Suppressor macrophage (primary cell): ENCODE measurements around the gene ST6GAL1.

Experiments used
- DNase-seq, 4 experiments: peaks; one replicate each; pipeline ENCODE4 v3.0.0-alpha.2; 2020 to 2022

The ST6GAL1 gene

DNA sequence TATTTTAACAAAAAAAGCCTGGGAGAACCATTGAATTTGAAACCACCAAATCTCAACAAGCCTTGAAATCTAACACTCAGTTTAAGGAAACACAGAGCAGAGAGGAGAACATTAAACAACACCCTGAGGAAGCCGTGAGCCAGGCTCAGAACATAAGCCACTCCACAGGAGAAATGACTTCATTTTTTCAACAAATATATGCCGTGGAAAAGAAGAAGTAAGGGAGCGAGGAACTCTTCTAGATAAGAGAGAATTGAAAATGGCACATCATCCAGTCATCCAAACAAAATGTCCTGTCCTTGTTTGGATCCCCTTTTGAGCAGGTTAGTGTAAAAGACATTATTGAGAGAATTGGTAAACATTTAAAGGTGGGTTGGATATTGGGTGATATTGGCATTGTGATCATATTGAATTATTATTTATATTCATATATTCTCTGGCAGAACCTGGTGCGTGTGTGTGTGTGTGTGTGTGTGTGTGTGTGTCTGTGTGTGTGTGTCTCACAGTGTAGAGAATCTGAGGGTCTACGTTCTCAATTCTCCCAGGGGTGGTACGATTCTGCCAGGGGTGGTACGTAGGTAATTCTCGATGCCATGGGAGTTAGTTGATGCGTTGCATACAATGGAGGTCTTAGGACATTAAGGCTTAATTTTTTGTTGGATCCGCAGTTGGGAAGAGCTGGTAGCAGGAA is 94.4 kb downstream of the ST6GAL1 start:
- DNase-seq: peak; percentile 39 to 78 (median 66)

DNA sequence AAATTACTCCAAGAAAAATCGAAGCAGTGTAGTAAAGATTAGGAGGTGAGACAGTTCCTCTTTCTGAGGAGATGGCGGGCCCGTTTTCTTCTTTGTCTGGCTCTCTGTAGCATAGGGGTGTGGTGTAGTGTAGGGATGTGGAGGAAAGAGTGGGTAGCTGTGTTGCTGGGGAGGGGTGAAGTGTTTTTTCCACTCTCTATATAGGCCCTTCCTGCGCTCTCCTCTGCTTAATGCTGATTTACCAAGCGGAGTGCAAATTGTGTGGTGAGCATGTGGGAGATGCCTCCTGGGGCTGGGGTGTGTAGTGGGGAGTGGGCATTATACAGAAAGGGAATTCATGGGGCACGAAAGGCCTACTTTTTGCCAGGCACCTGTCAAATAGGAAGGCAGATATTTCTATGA is 94.9 kb downstream of the ST6GAL1 start:
- DNase-seq: peak in 2 of 4 experiments; percentile 30 to 32

DNA sequence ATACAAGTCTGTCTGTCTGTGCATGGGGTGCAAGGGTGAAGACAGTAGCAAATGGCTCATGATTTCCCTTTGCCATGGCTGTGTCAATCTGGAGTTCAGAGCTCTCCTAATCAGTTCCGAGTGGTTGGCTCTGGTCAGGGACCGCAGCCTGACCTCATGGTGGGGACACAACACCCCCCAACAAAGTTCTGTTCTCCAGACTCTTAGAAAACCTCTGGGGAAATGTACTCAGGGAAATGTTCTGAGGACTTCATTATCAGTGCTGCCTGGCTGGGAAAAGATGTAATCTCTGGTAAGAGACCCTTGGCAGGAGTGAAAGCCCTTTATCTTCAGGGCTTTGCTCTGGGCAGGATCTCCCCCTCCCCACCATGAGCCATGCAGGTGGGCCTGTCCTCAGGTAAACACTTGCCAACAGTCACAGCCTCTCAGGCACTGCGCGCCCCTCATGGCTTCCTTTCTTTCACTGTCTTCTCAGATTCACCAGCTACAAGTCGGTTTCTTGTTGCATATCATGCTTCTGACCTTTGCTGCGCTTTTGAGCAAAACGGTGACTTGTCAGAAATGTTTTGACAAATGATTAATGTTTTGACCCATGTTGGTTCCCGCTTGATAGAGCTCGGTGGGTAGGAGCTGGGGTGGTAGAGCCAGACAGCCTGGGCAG is 95.5 kb downstream of the ST6GAL1 start:
- peak in 1 of 4 experiments; percentile 21 for DNase-seq

DNA sequence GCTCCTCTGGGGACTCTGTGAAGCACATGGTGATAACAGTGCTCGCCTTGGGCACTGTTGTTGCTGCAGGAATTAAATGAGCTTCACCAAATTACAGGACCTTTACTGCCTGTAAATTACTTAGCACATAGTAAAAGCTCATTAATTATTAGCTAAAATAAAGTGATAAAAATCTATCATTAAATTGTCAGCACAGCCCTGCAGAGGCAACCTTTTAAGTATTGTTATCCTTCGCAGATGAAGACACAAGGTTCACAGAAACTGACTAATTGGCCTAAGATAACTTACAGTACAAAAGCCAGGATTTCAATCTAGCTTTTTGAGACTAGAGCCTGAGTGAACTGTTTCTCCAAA is 96.0 kb downstream of the ST6GAL1 start:
- DNase-seq: no peak

DNA sequence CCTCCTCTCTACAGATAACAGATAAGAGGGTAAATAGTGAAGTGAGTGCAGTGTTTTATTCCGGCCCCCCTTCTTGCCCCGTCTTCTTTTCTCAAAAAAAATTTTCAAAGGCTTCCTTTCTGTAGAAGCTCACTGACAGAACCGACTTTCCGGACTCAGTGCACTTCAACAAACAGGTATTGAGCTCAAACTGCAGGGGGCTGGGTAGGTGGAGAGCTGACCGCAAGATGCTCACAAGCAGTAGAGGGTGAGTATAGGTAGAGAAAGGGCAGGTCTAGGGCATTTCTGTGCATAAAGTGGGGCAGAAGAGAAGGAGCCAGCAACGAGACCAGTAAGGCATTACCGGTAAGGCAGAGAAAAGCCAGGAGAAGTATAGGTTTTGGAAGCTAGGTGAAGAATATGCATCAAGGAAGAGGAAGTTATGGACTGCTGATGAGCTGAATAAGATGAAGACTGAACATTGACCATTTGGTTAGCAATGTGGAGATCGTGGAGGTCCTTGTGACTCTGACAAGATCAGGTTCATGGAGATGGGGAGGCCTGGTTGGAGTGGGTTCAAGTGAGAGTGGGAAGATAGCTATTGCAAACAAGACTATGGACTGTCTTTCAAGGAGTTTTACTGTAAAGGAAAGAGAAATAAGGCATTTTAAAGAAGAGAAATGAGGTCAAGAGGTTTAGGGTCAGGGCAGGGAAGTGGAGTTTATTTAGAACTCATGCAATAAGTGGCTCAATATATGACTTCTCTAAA is 97.4 kb downstream of the ST6GAL1 start:
- peak; percentile 51 to 76 (median 64) for DNase-seq

DNA sequence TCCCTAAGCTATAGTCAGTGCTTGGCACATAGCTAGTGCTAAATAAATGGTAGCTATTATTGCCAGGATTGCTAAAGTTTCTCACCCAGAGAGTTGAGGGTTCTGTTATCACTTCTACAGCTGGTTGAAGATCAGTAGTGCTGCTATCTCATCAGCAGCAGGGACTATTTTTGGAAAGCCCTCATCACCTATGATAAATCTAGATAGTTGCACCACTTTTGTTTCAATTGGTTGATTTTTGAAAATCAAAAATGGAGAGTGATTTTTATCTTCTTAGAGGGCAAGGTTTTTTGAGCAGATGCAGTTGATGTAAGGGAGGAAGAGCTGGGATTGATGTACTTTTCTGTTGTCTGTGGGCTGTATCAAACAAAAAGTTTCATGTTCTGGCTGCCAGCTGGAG is 101.6 kb downstream of the ST6GAL1 start:
- DNase-seq: no peak

DNA sequence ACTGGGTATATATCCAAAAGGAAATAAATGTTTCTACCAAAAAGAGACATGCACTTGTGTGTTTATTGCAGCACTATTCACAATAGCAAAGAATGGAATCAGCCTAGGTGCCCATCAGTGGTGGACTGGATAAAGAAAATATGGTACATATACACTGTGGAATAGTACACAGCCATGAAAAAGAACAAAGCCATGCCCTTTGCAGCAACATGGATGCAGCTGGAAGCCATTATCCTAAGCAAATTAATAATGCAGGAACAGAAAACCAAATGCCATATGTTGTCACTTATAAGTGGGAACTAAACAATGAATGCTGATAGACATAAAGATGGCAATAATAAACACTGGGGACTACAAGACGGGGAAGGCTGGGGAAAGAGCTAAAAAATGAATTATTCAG is 106.1 kb downstream of the ST6GAL1 start:
- DNase-seq: no peak

DNA sequence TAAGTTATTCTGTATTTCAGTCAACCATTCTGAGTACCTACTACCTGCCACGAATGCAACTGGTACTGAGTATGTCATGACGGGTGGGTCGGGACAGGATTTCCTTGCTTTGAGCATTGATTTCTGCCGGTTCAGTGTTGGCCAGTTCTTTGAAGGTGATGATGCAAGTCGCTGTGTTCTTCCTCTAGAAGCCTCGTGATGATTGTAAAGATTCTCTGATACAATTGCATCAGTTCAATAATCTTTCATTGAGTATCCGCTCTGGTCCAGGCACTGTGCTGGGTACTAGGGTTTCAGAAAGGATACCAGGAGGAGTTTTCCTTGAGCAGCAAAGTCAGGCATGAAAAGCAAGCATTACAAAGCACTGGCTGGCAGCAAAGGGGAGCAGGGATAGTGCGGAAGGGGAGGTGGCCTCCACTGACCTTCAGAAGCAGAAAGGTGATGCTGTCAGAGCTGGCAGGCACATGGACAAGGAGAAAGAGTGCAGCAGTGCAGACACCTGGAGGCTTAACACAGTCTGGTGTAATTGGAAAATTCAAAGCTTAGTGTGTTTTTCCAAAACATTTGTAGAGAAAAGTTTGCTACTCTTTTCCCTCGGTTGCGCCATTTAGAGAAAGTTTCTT is 108.9 kb downstream of the ST6GAL1 start:
- no peak for DNase-seq

DNA sequence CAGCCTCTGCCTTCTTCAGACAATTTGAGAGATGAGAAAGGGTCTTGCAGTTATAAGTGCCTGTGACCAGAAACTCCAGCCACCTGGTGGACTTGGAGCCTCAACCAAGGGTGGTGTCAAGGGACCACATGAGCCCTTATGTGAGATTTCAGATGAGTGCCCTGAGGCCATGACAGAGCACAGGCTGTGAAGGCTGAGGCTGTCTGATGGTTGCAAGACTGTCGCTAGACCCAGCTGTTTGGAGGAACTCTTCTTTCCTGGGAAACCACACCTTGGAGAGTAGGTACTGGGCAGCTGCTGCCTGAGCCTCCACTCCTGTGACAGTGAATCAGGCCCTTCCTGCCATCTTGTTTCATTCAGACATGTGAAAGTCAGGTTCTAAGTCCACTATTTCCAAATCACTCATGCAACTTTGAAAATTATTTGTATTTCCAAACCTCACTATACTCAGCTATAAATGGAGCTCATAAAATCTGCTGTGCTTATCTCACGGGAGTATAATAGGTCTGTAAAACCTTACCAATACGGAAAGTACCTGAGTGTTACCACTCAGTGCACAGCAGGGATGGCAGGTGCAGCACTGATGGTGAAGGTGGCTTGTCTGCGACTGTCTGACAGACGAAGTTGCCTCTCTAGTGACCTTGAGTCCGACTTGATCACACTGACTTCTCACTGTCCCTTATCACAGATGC is 109.5 kb downstream of the ST6GAL1 start:
- DNase-seq: no peak

DNA sequence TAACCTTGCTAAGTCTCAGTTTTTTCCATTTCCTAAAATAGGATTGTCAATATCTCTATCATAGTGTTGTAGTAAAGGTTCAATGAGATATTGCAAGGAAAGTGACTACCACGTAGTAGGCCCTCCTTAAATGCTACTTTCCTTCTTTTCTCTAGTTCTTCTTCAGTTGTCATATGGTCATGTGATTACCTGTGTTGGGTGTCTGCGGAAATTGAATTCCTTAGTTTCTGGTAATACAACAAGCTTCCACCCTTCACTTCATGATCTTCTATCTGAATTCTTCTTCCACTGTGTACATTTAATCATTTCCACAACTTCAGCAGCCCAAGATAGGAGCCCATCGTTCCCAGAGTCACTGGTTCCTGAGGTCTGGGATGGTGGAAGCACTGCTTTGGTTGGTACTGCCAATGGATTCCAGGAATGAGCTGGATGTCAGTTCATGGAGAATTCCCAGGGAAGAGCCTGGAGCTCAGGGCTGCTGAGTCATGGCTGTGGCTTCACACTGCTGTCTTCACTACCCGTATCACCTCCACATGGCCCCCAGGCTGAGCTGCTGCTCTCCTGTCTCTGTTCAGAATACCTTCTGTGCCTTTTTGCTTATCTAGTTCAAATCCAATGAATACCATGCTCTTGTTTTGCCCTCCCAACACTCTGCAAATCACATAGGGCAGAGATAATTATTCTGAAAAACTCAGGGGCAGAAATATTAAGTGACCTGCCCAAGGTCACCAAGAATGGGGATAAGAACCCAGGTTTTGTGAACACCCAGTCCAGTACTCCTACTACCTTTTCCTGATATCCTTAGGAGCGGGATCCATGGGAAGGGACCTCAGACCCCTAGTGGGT is 110.4 kb downstream of the ST6GAL1 start:
- no peak for DNase-seq

DNA sequence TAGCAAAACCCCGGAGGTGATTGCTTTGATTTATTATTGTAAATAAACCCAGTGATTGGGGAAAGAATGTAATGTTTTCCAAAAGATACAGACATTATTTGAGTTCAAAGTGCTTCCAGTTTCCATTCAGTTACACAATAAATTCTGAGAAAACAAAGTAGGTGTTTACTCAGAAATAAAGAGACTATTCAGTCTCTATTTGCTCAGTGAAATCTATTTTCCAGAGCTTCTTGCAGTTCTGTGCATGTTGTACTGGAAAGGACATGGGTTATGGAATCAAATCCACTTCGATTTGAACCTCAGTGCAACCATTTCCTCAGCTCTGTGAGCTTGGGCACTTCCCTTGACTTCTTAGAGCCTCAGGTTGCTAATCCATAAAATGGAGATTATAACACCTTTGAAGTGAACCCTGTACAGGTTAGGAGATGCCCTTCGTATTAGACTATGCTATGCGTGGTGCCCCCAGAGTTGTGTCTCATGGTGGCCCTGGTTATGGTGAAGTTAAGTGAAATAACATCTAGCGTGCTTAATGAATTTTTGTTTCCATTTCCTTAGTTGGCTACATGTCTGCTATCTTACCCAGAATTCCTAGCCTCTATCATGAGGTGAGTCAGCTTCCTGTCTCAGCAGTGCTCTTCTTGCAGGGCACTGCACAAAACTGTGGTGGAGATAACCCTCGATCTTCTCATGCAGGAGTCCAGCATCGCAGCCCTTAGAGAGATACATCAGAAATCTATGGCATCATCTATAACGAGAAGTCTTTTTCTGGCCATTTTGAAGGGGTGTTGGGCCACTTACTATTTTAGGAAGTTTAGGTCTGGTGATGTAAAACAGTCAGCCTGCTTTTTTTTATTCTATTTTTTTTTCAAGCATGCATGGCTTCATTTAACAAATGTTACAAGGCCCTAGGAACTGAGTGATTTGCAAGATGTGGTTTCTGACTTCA is 111.3 kb downstream of the ST6GAL1 start:
- peak; percentile 36 to 69 (median 54) for DNase-seq

DNA sequence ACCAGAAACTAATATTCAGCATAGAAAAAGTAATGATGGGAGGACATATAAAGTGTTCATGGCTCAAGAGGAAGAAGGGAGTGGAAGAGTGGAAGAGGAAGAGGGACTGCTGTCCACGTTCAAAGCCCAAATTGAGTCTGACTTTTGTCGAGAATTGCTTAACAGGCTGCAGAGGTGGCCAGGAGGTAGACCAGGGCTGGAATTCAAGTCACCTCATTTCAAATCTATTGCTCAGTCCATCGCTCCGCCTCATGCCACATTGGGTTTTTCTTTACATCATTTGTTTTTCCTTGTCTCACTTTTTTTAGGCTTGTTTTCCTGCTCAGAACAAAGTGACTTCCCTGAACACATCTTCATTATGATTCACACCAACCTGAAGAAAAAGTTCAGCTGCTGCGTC is 112.0 kb downstream of the ST6GAL1 start:
- DNase-seq: no peak

DNA sequence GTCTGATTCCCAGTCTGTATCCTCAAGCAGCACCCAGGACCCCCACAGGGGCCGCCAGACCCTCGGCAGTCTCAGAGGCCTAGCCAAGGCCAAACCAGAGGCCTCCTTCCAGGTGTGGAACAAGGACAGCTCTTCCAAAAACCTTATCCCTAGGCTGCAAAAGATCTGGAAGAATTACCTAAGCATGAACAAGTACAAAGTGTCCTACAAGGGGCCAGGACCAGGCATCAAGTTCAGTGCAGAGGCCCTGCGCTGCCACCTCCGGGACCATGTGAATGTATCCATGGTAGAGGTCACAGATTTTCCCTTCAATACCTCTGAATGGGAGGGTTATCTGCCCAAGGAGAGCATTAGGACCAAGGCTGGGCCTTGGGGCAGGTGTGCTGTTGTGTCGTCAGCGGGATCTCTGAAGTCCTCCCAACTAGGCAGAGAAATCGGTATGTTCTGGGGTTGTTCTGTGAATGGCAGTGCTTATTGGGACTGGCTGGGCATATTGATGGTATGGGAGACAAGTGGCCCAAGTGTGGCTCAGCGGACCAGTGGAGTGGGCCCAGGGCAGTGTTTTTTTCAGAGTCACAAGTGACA is 112.6 kb downstream of the ST6GAL1 start:
- no peak for DNase-seq

DNA sequence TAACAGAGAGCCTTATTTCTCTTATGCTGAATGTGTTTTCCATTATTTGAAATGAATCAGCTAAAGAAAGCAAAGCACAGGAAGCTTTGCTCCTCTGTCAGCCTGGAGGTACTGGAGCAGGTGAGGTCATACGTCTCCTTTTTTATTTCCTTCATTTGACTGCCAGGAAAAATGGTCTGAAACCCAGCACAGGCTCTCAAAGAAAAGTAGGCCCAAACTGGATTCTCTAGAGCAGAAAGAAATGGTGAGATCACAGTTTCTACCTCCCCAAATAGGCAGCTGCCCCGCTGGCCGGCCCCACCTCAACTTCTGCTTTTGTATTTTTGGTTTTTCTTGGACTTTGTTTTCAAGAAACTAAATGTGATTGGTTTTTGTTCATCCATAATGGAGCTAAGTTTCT is 113.9 kb downstream of the ST6GAL1 start:
- DNase-seq: peak; percentile 54 to 68 (median 66)

DNA sequence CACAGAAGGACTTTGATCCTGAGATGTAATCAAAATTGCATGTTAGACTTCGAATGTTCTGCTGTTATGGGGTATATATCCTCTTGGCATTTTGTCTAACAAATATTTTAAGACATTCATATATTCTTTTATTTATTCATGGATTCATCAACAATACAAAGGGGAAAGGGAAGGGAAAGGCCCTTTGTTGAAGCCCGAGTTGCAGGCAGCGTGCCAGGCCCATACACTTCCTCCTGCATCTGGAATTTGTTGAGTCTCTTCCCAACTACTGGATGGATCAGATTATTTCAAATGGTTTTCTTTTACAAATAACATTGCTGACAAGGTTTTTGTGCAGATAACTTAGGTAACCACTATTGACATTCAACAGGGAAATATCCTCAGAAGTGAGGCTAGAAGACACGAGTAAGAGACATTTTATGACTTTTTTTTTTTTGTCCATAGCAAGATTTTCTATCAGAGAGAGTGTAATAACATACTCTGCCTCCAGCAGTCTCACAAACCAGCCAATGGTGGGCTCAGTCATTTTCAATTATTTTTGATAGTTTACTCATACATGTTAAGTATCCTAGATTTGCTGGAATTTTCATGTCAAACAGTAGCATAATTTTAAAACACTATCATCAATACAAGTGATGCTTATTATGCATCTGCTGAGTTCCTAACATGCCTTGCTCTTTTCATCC is 114.7 kb downstream of the ST6GAL1 start:
- peak; percentile 40 to 62 (median 48) for DNase-seq

DNA sequence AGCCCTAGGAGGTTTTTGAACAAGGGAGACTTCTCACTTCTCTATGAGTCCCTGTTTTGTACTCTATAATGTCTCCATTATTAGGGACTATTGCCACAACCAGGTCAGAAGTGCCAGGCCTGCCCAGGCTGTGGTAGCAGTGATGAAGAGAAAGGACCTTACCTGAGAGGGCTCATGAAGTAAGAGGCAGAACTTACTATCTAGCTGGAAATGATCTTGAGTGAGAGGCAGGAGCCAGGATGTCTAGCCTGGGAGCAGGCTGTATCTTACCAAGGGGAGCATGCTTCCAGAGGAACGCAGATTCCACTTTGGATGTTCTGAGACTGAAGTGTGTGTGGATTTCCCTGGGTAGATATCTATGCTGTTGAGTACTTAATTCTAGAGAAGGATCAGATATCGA is 115.7 kb downstream of the ST6GAL1 start:
- DNase-seq: no peak

DNA sequence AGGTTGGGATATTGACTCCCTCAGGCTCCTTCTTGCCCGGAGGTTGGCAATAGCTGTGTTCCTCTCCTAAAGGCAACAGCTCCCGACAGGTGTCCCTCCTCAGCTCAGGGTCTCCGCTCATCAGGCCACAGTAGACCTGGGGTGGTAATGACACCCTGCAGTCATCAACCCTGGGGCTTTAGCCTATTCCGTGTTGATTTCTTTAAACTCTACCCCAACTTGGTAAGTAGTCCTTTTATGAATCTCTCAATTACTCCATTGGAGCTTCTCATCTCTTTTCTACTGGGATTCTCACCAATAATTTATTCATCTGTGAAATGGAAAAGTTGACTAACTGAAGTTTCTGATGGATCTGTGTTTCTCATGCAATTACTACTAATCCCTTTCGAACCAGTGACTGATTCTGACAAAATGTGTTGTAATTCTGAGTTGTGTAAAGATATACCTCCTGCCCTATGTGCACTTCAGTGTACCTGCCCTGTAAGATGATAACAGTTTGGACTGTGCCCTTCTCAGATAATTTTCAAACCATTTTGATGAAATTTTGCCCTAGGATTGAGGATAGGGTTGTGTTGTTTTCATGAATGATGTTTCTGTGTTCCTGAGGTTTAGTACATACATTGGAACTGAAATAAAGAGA is 119.3 kb downstream of the ST6GAL1 start:
- no peak for DNase-seq

DNA sequence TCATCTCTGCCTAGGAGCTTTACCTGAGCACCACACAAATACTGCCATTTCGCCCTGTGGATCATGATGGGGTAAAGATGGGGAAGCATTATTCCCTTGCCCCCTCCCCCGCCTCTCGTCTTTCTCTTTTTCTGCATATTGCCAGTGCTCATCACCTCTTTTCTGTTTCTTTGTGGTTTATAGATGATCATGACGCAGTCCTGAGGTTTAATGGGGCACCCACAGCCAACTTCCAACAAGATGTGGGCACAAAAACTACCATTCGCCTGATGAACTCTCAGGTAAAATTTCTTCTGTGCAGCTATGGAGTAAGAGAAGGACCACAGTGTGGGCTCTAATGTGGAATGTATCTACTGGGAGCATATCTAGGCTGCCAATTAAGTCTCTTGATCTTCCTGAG is 120.7 kb downstream of the ST6GAL1 start:
- no peak for DNase-seq
